ENCODE results near the gene OR6V1. TPM values are rescaled to one million over a fixed set of nuclear protein-coding genes. Genes with fewer than 3 reads are reported as not detected.

Gene OR6V1
- total RNA-seq, 1 donor: not detected

DNA sequence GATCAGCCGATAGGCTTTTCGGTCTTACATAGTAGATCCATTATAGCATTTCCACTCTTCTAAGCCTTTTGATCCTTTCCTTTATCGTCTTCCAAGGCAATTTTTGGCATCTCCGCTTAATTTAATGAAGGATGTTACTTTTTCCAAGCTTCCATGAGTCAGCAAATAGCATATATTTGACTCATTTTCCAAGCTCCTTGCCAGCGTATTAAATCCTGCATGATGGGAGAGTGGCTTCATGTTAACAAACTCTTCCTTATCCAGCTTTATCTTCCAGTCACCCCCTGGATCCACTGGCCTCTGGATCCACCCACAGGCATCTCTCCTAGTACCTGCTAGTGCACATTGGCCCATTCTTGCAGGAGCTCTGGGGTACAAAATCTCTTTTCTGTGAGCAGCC is 38.2 kb upstream of the OR6V1 start:
- H3K27ac ChIP-seq (ENCODE audit: low read depth, low read length): peak overlapping the region; percentile 60
- H3K36me3 ChIP-seq (ENCODE audit: insufficient read depth, low read length): no peaks in the 10 kb centered on the region
- peaks cover 39% of the 10 kb centered on the region for H3K4me1 ChIP-seq (ENCODE audit: insufficient read depth, low read length)
- peak; percentile 37 for DNase-seq (ENCODE audit: insufficient read length, low spot score, missing footprints)
- H4K20me1 ChIP-seq (ENCODE audit: insufficient read depth, low read length): no peaks in the 10 kb centered on the region
- H3K27me3 ChIP-seq (ENCODE audit: insufficient read depth, low read length): no peaks in the 10 kb centered on the region
- H2AFZ ChIP-seq (ENCODE audit: low read length): peak overlapping the region; percentile 20
- H3K4me3 ChIP-seq (ENCODE audit: insufficient read depth, low read length): no peak overlapping the region
- no peaks in the 10 kb centered on the region for H3K79me2 ChIP-seq (ENCODE audit: insufficient read depth, low read length)
- TF ChIP-seq, protein P1, sequence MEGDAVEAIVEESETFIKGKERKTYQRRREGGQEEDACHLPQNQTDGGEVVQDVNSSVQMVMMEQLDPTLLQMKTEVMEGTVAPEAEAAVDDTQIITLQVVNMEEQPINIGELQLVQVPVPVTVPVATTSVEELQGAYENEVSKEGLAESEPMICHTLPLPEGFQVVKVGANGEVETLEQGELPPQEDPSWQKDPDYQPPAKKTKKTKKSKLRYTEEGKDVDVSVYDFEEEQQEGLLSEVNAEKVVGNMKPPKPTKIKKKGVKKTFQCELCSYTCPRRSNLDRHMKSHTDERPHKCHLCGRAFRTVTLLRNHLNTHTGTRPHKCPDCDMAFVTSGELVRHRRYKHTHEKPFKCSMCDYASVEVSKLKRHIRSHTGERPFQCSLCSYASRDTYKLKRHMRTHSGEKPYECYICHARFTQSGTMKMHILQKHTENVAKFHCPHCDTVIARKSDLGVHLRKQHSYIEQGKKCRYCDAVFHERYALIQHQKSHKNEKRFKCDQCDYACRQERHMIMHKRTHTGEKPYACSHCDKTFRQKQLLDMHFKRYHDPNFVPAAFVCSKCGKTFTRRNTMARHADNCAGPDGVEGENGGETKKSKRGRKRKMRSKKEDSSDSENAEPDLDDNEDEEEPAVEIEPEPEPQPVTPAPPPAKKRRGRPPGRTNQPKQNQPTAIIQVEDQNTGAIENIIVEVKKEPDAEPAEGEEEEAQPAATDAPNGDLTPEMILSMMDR (IDR thresholded peaks at IDR 0.05; ENCODE audit: extremely low read depth, low read depth, low read length): no peak
- no peaks in the 10 kb centered on the region for H3K9me3 ChIP-seq (ENCODE audit: low read depth, low read length)
- H3K4me2 ChIP-seq (ENCODE audit: insufficient read depth, low read length): peak overlapping the region; percentile 59

DNA sequence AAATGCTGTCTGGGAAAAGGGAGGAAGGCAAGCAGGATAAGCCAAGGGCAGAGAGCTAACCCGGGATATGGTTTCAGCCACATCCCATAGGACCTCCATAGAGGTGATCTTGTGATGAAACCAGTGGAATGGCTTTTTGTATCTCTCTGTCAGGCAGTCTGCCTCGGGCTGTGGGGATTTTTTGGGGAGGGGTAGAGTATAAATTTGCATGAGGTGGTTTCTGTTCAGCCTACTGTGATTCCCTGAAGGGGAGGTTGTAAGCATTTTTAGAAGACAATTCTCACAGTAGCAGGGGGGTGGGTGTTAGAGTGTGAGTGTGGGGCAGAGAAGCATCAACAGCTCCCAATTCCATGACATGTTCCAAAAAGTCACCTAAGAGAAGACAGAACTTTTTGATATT is 37.1 kb upstream of the OR6V1 start:
- H3K9me3 ChIP-seq (ENCODE audit: low read depth, low read length): no peaks in the 10 kb centered on the region

DNA sequence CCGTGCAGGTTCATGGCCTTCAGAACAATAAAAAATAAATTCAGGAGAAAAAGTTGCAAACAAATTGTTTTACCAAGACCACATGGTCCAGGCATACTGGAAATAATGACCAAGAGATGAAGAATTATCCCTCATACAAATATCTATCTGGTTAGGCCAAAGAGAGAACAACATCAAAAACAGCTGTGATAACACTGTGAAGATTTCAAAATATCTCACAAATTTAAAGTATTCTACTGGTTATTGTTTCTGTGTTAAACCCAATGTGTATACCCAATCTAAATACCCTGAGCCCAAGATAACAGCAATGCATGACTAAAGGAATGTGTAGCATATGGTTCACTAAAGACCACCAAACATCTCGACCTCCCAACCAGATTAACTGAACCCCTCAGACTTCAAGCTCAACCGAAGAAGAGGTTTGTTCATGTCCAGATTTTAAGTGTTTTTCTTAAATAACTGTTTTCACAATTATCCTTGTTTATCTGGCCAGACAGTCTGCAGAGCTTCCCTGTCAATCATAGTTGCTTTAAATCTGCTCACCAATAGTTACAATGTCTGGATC is 36.1 kb upstream of the OR6V1 start:
- no peaks in the 10 kb centered on the region for H4K20me1 ChIP-seq (ENCODE audit: insufficient read depth, low read length)
- peak overlapping the region; percentile 14 for H3K27ac ChIP-seq (ENCODE audit: low read depth, low read length)
- H3K4me1 ChIP-seq (ENCODE audit: insufficient read depth, low read length): peaks cover 39% of the 10 kb centered on the region
- no peak overlapping the region for H3K4me2 ChIP-seq (ENCODE audit: insufficient read depth, low read length)
- no peak overlapping the region for H3K4me3 ChIP-seq (ENCODE audit: insufficient read depth, low read length)
- H3K79me2 ChIP-seq (ENCODE audit: insufficient read depth, low read length): no peaks in the 10 kb centered on the region
- H3K27me3 ChIP-seq (ENCODE audit: insufficient read depth, low read length): no peaks in the 10 kb centered on the region
- no peak overlapping the region for H2AFZ ChIP-seq (ENCODE audit: low read length)
- no peaks in the 10 kb centered on the region for H3K9me3 ChIP-seq (ENCODE audit: low read depth, low read length)
- TF ChIP-seq, protein P1 (IDR thresholded peaks at IDR 0.05; ENCODE audit: extremely low read depth, low read depth, low read length): no peak
- no peak for DNase-seq (ENCODE audit: insufficient read length, low spot score, missing footprints)
- no peaks in the 10 kb centered on the region for H3K36me3 ChIP-seq (ENCODE audit: insufficient read depth, low read length)

More for the DNA sequence above, 37.1 kb upstream of the OR6V1 start:
- Histone ChIP-seq H3K4me1 (ENCODE audit: insufficient read depth, low read length) (peaks cover 39% of the 10 kb centered on the region), H3K4me3 (ENCODE audit: insufficient read depth, low read length) (no peak overlapping the region), H3K27me3 (ENCODE audit: insufficient read depth, low read length) (no peaks in the 10 kb centered on the region), H3K36me3 (ENCODE audit: insufficient read depth, low read length) (no peaks in the 10 kb centered on the region), H3K27ac (ENCODE audit: low read depth, low read length) (peak overlapping the region; percentile 14), H3K79me2 (ENCODE audit: insufficient read depth, low read length) (no peaks in the 10 kb centered on the region), H4K20me1 (ENCODE audit: insufficient read depth, low read length) (no peaks in the 10 kb centered on the region), H2AFZ (ENCODE audit: low read length) (no peak overlapping the region), H3K4me2 (ENCODE audit: insufficient read depth, low read length) (no peak overlapping the region)
- TF ChIP-seq, protein P1 (IDR thresholded peaks at IDR 0.05; ENCODE audit: extremely low read depth, low read depth, low read length): no peak
- DNase-seq (ENCODE audit: insufficient read length, low spot score, missing footprints): no peak

DNA sequence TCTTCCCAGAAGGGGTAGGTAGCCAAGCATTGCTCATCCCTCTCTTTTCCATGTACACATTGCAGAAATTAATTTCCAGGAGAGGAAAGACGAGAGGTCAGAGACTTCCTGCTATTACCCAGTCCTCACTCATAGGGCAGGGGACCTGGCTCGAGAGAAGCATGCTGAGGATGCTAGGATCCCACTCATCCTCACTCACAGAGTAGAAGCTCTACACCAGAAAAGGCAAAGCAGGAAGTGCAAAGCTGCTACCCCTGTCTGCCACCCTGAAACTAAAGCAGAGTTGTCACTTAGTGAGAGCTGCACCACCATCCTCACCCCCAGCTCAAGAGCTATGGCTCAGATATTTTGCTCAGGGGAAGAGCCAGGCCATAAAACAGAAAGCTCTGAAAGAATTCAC is 35.1 kb upstream of the OR6V1 start:
- H3K27me3 ChIP-seq (ENCODE audit: insufficient read depth, low read length): no peaks in the 10 kb centered on the region
- TF ChIP-seq, protein P1 (IDR thresholded peaks at IDR 0.05; ENCODE audit: extremely low read depth, low read depth, low read length): no peak
- H3K36me3 ChIP-seq (ENCODE audit: insufficient read depth, low read length): no peaks in the 10 kb centered on the region
- H4K20me1 ChIP-seq (ENCODE audit: insufficient read depth, low read length): no peaks in the 10 kb centered on the region
- H3K4me1 ChIP-seq (ENCODE audit: insufficient read depth, low read length): peaks cover 39% of the 10 kb centered on the region
- no peak overlapping the region for H3K4me2 ChIP-seq (ENCODE audit: insufficient read depth, low read length)
- H3K27ac ChIP-seq (ENCODE audit: low read depth, low read length): no peak overlapping the region
- no peaks in the 10 kb centered on the region for H3K9me3 ChIP-seq (ENCODE audit: low read depth, low read length)
- H3K4me3 ChIP-seq (ENCODE audit: insufficient read depth, low read length): no peak overlapping the region
- H3K79me2 ChIP-seq (ENCODE audit: insufficient read depth, low read length): no peaks in the 10 kb centered on the region
- DNase-seq (ENCODE audit: insufficient read length, low spot score, missing footprints): no peak
- no peak overlapping the region for H2AFZ ChIP-seq (ENCODE audit: low read length)
